Superior temporal gyrus (tissue), 1 donor: ENCODE measurements around the gene C1orf232.

ENCODE experiments used
- DNase-seq: peaks from one replicate; pipeline ENCODE4 v3.0.0-alpha.2; 2016; ENCODE audit errors: extremely low spot score

The C1orf232 gene

DNA sequence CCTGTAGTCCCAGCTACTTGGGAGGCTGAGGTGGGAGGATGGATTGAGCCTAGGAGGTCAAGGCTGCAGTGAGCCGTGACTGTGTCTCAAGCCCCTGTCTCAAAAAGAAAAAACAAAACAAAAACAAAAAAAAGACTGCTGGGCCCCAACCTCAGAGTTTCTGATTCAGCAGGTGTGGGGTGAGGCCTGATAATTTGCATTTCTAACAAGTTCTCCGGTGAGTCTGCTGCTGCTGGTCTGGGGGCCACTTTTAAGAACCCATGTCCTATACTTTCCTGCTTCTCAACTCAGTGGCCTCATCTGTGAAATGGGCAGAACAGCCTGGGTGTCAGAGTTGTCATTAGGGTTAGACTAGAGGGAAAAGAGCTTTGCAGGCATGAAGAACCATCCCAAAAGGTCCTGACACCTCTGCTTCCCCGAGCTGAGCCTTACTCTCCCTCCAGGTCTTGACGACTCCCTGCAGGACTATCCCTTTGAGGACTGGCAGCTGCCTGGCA, 11.3 kb upstream of the C1orf232 start:
- no peak for DNase-seq

DNA sequence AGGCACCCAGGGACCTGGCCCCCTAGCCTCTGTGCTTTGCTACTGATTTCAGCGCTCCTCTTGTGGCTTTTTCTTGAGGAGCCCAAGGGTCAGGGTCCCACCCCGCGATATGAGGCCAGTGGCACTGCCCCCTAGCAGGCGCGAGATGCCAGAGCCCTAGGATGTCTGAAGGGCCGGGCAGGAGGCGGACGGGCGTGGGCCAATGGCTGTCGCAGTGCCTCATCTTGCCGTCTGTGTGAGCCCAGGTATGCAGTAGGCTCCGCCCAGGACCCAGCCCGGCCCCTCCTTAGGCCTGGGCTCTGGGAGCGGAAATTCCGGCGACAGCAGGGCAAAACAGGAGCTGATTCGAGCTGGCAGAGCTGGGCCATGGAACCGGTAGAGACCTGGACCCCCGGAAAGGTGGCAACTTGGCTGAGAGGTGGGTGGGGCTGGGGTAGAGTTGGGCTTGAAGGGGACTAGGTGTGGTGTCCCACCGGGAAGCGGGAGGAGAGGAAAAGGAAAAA, 8.5 kb upstream of the C1orf232 start, which contains the start of gene CNKSR1:
CNKSR1 (plus strand) TSS at position 310 of the 503 bp plus-strand sequence; CDS start at position 367, 57 bp downstream.
- DNase-seq = no peak

DNA sequence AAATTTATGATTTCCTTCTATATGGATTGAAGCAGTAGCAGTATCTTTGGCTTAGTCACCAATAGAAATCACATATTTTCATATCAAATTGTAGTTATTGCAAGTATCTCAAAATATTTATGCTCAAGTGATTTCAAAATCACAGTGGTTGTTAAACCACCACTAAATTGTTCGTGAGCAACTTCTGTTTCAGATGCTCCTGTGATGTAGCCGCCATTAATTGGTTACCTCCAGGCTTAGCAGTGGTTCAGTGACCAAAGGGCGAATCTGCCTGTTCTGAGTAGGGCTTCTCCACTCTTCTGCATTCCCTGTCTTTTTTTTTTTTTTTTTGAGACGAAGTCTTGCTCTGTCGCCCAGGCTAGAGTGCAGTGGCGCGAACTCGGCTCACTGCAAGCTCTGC, 6.6 kb upstream of the C1orf232 start:
- DNase-seq = no peak

DNA sequence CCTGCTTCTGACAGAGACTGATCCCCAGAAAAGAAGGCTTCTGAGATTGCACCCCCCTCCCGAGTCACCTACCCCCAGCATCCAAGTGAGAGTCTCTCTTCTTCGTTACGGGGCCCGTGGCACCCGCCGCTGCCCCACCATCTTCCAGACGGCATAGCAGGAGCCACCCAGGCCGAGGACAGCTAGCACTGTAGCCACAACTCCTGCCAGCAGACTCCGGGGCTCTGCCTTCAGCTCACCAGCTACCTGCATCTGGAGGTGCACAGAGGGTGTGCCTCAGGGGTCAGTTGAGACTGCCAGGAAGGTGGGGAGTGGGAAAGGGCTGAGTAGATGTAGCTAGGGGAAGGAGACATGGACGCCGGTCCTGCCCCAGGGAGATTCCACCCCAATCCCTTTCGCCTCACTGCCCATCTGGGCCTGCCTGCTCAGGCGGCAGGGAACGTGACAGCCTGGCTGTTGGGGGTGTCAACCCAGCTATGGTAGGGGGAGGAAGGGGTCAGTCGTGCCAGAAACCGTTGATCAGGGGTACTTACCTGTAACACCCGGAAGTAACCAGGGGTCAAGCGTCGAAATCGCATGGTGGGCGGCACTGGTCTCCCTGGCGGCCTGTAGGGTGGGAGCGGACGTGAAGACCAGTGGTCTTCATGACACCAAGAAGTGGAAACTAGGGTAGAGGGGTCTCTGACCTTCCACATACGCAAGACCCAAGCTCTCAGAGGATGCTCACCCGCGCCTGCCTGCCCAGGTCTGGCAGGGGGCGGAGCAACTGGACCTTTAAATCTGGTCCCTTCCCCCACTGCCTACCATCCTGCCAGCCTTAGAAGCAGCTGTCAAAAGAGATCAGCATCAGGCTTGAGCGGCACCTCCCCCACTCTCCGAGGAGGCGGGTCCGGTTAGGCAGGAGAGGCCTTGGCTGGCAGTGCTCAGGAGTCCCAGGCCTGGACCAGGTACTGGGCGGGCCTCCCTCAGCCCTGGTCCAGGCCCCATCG, 2.6 kb upstream of the C1orf232 start, which contains the start of gene ZNF593OS:
ZNF593OS (minus strand) TSS at position 749 of the 989 bp plus-strand sequence; CDS start at position 578, 171 bp downstream.
- DNase-seq = no peak

DNA sequence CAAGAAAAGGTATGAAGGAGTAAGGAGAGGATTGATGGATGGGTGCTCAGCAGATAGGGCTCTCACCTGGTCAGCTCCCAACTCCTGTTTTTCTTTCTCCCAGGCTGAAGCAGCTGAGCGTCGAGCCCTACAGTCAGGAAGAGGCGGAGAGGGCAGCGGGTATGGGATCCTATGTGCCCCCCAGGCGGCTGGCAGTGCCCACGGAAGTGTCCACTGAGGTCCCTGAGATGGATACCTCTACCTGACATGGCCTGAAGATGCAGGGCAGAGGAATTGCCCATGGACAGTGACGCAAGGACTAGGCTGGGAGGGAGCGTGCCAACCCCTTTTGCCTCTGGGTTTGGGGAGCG, 1.7 kb upstream of the C1orf232 start:
- DNase-seq = no peak

DNA sequence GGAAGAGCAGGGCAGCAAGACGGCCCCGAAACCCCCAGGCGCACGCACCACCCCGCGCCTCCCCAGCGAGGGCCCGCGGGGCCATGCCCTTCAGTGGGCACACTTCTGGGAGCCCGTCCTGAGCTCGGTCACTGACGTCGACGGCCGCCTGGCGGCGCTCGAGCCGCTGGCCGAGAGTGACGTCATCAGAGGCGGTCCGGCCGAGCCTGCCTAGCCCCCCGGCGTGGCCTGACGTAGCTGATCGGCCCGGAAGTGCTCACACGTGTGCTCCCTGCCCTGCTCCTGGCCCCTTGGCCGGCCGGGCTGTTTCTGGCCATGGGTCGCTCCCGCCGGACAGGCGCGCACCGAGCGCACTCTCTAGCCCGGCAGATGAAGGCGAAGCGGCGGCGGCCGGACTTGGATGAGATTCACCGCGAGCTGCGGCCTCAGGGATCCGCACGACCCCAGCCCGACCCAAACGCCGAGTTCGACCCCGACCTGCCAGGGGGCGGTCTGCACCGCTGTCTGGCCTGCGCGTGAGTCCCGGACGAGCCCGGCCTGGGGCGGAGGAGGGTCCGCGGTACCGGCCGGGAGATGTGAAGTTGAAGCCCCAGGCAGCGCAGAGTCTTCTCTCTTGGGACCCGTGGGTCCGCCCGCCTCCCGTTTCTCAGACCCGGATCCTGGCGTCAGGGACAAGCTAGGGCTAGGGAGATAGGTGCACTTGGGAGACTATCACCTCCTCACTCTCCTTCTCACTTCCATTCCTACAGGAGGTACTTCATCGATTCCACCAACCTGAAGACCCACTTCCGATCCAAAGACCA, 1.1 kb upstream of the C1orf232 start, which contains the start of gene ZNF593:
ZNF593 (plus strand) TSS at position 240 of the 803 bp plus-strand sequence; CDS start at position 316, 76 bp downstream.
- DNase-seq = peak; percentile 90

DNA sequence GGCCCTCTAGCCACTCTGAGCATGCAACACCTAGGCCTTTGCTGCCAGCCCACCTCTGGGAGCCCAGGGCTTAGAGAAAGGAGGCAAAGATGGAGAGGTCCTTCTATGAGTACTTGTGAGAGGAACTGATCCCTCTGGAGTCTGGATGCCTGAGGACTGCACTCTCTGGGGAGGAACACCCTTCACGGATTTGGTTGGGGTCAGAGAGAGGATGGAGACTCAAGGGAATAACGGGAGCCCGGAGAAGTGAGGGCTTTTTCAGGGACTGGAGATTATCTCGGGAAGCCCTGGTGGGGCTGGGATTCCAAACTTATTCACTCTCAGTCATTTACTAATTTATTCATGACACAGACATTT, 413 bp upstream of the C1orf232 start:
- DNase-seq = no peak

DNA sequence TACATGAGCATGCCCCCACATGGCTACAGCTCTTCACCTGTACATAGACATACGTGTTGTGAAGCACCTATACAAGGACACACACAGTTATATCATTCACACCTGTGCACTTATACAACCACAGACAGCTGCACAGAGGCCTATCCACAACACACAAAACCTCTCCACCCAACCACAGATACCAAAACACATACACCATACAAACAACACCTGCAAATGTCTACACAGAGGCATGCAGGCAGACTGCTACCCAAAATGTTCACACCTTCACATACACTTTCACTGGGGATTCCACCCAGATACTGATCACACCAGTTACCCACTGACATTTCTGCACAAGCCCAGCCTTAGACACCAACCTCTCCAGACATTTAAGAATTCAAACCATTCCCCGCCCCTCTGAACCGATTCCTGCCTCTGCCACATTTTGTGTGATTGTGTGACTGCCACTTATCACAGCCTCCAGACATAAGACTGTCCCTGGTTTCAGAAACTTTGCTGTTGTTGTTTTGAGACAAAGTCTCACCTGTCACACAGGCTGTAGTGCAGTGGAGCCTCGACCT, 2.0 kb downstream of the C1orf232 start:
- DNase-seq = no peak

DNA sequence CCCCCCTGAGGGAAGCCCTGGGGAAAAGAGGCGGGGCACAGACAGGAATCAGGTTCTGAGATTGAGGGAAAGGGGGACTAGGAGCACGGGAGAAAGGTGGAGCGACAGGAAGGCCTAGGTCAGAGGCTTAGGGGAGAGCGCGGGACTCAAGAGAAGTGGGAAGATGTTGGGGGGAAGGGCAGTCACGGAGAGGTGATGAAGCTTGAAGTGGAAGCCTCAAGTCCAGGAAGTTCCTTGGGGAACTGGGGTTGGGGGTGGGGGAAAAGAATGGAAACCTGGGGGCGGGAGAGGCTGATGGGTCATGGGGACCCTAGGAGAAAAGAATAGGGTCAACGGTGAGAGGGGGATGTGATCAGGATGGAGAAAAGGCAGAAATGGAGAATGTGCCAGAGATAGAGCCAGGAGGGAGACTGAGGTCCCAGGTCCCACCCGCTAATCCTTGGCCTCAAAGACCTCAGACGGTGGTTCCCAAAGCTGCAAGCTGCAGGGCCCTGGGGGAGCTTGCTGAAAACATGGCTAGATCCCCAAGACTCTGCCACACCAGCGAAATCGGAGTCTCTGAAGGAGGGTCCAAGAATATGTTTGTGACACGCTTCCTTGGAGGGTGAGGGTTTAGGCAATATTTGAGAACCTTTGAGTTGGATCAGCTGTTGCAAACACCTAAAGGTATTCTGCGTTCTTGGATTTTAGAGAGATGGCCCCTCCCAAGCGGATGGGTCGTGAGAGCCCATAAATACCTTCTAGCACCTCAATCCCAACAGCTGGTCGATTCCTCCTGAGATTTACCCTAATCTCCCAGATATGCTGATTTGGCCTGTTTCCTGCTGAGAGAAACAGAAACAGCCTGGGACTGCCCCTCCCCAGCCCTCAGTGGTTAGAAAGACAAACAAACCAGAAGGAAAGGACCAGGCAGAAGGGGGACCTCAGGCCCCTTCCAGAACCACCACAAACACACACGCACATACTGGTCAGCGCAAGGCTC, 3.6 kb downstream of the C1orf232 start:
- no peak for DNase-seq

DNA sequence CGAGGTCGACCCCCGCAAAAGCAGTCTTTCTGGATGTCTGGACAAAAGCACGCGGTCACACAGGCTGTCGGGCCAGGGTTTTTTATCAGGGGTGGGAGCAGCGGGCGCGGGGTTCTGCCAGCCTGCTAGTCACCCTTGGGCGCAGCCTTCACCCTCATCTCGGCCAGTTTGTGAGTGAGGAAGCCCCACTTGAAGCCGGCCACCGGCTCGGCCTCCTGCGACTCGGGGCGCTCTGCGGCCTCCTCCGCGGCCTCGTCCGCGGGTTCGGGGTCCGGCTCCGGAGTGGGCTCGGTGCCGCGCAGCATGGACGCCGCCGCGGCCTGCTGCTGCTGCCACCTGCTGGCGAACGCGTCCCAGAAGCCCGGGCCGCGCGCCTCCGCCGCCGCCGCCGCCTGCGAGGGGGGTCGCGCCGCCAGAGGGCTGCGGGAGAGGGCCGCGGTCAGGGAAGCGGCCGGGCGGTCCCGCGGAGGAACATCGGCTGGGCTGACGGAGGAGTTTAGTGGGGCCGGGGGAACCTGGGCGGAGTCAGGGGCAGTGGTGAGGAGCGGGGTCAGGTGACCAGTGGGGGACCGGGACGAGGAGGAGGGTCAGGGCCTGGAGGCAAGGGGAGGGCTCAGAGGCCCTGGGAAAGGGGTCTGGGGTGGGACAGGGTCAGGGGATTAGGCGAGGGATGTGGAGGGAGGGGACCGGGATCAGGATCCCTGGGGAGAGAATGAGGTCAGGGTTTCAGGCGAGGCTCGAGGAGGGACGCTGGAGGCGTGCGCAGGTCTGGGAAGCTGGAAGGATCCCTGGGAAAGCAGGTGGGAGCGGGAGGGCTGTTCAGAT, 4.5 kb downstream of the C1orf232 start:
- no peak for DNase-seq

DNA sequence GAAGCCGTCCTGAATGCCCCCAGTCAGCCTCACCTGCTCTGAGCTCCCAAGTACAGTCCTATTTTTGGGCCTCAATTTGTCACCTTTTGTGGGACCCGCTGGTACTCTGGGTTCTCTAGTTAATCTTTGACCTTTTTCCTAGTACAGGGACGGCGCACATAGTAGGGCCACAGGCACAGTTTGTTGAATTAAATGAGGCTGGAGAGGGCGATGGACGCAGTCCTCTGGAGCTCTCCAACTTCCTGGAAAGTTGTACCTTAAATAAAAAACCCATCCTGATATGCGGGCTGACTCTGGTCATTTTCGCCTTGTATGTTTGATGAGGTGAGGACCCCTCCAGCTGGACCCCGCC, 5.1 kb downstream of the C1orf232 start:
- DNase-seq = no peak

DNA sequence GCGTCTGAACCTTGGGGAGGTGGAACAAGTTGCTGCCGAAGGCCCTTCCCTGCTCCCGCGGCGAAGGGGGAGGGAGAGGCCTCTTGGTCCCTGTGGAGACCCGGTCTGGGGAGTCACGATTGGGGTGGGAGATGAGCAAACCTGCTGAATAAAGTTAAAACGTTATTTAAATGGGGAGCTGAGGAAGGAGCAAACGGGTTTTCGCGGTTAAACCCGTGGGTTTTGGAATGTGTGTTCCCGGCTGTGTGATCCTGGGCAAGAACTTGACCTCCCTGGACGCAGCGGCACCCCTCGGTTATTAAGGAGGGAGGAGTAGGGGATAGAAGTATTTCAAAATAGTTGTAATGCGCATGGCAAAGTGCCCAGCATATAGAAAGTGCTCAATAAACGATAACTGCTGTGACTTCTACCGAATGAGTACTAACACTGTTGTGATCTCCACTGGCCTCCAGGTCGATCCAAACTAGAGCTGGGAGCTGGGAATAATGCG, 6.5 kb downstream of the C1orf232 start:
- no peak for DNase-seq

DNA sequence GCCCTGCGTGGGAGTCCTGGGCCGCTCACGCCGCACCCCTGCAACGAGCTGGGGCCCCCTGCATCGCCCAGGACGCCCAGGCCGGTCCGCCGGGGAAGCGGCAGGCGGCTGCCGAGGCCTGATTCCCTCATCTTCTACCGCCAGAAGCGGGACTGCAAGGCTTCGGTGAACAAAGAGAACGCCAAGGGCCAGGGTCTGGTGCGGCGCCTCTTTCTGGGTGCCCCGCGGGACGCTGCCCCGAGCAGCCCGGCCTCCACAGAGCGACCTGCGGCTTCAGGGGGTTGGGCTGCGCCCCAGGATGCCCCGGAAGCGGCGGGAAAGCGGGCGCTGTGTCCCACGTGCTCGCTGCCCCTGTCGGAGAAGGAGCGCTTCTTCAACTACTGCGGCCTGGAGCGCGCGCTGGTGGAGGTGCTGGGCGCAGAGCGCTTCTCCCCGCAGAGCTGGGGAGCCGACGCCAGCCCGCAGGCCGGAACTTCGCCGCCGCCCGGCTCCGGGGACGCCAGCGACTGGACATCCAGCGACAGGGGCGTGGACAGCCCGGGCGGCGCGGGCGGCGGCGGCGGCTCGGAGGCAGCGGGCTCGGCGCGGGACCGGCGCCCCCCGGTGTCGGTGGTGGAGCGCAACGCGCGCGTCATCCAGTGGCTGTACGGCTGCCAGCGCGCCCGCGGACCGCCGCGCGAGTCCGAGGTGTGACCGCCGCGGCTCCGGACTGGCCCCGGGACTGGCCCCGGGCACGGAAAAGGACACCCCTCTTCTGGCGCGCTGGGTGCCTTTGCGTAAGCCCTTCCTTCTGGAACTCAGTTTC, 7.1 kb downstream of the C1orf232 start:
- peak; percentile 44 for DNase-seq

DNA sequence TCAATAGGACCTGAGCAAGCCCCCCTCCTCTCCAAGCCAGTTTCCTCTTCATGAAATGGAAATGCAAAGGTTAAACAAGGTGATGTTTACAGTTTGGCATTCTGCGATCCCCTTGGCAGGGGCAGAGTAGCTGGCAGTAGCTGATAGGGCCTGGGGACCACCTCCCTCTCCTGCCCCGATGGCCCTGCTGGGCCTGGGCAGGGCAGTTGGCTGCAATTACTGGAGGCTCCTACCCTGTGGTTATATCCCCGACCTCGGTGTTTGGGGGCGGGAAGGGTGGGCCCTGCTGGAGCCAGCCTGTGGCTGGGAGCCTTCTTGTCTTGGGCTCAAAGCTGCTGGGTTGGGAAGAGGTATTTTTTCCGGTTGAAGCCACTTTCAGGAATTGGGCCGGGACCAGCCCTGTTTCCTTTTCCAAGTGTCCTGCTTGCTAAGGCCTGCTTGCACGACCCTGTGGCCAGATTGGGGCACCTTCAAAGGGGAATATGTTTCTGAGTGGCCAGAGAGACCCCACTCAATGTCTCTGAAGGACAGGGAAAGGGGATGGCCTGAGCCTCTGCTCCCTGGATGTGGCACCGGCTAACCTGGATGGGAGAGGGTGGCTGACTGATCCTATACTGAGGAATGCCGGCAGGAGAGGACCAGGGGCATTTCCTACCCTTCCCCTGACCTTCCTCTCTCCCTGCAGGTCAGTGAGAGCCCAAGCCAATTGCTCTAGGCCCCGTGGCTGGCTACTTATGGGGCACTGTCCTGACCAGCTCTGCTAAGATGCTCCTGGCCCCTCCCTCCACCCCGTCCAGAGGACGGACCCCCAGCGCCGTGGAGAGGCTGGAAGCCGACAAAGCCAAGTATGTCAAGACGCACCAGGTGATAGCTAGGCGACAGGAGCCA, 8.0 kb downstream of the C1orf232 start:
- no peak for DNase-seq

DNA sequence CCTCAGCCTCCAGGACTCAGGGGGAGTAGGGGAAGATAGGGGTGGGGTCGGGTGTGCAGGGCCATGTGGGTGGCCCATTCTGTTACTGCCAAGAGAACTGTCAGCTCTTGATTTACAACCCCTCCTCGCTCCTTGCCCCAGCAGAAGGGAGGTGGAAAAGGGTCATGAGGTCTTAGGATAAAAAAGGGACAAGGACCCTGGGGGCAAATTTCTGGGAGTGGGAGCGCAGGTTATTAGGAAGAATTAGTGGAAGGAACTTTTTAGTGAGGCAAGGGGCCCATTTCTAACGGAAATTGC, 9.1 kb downstream of the C1orf232 start:
- DNase-seq = no peak

DNA sequence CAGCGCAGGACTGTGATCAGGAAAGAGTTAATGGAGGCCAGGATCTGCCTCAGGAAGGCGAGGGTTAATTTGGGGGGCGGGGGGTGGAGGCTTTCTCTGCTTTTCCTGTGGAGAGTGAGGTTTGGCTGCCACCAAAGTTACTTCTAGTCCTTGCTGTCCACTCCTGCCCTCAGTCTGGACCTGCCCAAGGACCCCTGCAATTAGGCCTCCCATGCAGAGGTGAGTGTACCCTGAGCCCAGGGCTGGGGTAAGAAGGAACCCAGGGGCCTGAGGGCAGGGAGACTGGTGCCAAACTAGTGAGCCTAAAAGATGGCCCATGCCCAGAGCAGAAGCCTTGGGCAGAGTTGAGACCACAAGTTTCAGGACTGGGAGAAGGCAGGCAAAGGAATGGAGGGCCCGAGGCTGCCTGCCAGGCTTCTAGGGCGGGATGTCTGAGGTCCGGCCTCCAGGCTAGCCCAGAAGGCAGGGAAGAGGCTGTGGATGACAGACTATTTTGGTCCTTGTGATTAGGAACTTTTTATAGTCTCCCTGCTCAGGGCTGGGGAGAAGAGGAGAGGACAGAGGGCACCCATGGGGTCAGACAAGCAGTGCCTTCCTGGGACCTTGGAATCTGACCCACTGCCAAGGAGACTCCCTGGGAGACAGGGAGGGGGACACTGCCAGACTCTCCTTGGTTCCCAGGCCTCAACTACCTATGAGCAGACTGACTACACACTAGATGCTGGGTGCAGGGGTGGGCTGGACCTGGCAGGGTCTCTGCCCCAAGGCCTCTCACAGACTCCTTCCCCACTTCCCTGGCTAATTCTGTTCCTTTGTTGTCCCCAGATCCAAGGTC, 9.6 kb downstream of the C1orf232 start, which contains the start of gene FAM110D:
FAM110D (plus strand) TSS at position 172 of the 835 bp plus-strand sequence. CDS start 2,213 bp downstream, outside the sequence.
- no peak for DNase-seq
